DMS53 treated with DMSO at 0.1 percent for 48 hours (cell line): Measurements from ENCODE around the gene RFX1.
"Not testable (repeated sequence)": the region's sequence is repeated elsewhere in the genome, so short reads cannot be mapped to it uniquely, and the experiment has no call there.

Source experiments
- DNase-seq: peaks from one replicate; lab custom pipeline; 2025; ENCODE audit not compliant: unreplicated experiment; lab: John Stamatoyannopoulos, UW

RFX1 gene

GRCh38 chr19:13979686-13980085, 26.4 kb downstream of the RFX1 start:
- DNase-seq: no peak

DNA sequence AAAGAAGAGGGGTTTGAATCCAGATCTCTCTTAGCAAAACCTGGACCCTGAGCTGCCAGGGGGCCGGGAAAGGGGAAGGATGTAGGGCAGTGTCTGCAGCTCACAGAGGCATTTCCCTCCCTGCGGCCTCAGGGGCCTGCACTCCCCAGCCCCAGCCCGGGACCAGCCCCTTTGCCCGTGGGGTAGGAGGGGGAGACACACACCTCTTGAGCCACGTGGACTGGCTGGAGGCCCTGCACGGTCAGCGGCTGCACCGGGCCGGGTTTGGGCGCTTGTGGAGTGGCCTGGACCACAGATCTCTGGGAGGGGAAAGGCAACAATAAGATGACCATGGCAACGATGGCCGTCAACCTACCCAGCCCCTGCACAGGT, 26.9 kb downstream of the RFX1 start:
- DNase-seq: no peak

DNA sequence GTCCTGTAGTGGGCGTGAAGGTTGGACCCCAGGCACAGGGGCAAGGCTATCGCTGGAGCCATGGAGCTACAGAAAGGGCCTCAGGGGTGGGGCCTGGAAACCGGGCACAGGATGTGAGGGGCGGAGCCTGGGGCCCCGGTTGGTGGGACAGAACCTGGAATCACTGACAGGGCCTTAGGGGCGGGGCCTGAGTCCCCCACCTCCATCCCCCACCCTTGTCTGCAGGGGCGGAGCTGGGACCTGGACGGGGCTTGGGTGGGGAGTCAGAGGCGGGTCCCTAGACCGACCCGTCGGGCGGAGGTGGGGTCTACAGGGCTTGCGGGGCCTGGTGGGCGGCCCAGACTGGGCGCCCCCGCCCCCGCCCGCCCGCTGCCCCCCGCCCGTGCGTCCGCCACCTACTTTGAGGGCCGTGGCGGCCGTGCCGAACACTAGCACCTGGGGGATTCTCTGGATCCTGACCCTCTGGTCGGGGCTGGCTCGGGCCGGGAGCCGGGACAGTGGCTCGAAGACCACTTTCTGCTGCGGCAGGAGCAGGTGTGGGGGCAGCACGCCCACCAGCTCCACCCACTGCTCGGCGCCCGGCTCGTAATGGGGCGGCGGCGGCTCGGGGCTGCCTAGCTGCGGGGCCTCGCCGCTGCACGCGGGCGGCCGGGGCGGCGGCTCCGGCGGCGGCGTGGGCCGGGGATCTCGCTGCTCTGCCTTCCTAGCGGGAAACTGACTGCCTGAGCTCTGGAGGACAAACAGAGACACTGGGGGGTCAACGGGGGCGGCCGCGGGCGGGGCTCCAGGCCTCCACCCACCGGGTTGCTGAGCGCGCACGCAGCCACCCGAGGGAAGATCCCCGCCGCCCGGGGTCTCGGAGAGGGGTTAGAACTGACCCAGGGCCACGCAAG, 27.5 kb downstream of the RFX1 start:
- DNase-seq: no peak

DNA sequence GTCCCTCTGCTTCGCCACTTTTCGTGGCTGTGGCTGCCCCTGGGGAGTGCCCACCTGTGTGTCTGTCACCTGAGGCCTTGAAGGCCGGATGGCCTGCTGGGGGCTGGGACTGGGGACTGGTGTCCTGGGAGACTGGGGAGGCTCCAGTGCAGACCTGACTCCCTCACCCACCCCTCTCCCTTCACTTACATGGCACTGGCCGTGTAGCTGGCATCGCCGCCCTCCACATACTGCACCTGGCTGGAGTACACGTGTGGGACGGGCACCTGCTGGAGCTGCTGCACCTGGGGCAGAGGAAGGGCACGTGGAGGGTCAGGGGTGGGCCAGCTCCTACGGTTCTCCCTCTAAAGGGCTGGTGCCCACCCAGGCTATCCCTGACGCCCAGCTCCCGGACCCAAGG, 28.3 kb downstream of the RFX1 start:
- no peak for DNase-seq

DNA sequence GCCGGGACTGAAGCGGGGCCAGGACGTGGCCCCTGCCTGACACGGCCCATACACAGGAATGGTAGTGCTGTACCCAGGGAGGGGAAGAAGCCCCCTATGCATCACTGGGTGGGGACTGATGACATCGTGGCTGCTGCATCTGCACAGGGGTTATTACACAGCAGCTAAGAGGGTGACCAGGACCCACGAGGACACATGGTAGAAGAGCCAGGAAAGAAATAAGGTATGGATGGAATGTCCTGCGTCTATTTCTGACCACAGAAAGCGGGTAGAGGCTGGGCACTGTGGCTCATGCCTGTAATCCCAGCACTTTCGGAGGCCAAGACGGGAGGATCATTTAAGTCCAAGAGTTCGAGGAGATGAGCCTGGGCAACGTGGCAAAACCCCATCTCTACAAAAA, 29.7 kb downstream of the RFX1 start:
- no peak for DNase-seq

DNA sequence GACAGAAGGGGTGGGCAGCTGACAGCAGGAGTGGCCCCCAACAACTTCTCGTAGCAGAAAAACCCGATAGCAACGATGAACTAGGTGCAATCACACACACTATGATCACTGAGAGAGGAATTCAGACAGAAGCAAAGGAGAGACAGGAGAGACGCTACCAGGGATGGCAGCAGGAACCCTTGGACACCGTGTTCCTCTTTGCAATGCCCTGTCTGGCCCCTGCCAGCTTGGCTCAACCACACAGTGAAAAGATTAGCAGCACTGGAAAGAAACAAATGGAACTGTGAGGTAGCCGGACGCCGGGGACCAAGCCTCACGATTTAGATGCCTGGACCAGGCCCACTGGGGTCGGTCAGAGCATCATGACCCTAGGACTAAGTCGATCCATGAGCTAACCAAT, 30.2 kb downstream of the RFX1 start:
- no peak for DNase-seq

DNA sequence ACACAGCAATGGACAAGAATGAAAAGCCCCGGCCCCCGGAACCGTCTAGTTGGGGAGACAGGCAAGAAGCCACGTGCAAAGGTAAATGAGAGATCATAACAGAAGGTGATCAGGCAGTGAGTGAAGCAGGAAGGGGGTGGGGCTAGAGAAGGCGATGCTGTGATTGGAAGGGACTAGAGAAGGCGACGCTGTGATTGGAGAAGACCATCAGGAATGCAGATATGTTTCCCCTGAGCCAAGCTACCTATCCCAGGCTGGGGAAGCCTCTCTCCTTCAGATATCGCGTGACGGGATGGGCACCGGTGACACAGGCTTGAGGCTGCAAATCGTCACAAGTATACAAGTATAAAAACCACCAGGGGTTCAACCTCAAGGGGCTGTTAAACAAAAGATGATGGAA, 32.0 kb downstream of the RFX1 start:
- DNase-seq: peak; percentile 92

DNA sequence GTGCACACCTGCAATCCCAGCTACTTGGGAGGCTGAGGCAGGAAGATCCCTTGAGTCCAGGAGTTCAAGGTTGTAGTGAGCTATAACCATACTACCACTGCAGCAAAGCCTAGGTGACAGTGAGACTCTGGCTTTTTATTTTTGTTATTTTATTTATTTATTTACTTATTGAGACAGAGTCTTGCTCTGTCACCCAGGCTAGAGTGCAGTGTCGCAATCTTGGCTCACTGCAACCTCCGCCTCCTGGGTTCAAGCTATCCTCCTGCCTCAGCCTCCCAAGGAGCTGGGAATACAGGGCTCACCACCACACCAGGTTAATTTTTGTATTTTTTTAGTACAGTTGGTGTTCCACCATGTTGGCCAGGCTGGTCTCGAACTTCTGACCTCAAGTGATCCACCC, 32.6 kb downstream of the RFX1 start:
- DNase-seq: not testable (repeated sequence)

- DNase-seq: no peak
Measured at GRCh38 chr19:13972368-13973155, 33.6 kb downstream of the RFX1 start.

DNA sequence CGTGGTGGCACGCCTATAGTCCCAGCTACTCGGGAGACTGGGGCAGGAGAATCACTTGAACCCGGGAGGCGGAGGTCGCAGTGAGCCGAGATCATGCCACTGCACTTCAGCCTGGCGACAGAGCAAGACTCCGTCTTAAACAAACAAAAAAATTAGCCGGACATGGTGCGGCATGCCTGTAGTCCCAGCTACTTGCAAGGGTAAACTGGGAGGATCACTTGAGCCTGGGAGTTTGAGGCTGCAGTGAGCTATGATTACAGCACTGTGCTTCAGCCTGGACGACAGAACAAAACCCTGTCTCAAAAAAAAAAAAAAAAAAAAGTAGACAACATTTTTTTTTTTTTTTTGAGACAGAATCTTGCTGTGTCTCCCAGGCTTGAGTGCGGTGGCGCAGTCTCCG, 34.3 kb downstream of the RFX1 start:
- DNase-seq: not testable (repeated sequence)

GRCh38 chr19:13969897-13970296, 36.2 kb downstream of the RFX1 start:
- DNase-seq: no peak

DNA sequence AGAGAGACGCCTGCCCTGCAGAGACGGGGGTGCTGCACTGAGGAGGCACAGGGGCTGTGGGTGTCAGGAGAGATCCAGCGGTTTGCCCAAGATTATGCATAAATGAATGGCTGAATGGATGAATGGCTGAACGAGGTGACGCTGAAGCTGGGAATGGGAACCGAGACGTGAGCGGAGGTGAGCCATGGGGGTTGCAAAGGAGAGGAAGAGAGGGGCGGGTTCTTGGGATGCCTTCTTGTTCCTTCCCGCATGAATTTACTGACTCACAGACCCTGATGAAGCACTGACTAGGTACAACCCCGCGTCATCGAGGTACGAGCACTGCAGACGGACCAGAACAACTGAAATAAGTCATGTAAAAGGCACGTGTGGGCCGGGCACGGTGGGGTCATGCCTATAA, 37.1 kb downstream of the RFX1 start:
- DNase-seq: no peak

GRCh38 chr19:13968383-13968935, 37.7 kb downstream of the RFX1 start:
- no peak for DNase-seq

- not testable (repeated sequence) for DNase-seq
Measured at GRCh38 chr19:13967206-13967605, 38.9 kb downstream of the RFX1 start.

DNA sequence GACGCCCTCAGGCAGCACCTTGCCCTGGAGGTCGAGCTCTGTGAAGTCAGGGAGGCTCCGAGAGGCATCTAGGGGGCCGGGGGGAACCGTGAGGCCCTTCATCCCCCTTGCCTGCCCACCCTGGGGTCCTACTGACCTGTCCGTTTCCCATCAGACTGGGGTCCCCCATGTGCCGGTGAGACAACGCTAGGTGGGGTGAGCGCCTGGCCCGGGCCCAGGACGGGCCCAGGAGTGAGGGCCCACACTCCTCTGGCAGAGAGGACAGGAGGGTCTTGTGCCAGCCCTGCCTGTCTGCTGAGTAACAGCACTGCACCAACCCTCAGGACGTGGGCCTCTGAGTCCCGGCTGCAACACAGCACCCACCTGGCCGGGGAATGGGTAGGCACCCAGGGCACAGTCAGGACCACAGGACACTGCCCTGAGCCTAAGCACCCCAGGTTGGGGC, 39.4 kb downstream of the RFX1 start:
- DNase-seq: no peak

DNA sequence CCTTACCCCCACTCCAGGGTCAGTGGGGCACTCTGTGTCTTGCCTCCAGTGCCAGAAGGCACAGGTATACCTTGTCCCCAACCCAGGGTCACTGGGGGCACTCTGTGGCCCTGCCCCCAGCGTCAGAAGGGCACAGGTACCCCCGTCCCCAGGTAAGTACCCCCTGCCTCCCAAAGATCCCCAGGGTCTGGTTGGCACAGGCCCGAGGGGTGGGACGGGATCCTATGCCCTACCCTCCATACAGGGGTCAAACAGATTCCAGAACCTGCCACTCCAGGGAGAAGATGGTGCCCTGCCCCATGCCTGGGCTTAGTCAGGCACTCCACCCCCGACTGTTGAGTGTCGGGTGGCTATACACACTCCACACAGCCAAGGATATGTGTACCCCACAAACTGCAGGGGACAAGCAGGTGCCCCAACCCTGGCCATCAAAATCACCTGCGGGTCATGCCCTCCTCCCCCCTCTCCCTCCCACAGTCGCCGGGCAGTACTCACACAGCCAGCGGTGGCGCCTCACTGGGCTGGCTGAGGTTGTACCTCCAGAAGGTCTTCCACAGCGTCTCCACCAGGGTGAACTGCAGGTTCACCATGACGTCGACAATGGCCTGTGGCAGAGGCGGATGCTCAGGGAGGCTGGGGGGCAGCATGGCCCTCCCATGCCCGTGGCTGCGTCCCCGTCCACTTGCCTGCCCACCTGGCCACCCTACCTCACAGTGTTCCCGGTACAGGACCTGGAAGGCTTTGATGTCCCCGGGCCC, 40.0 kb downstream of the RFX1 start:
- DNase-seq: no peak

- DNase-seq: no peak
Measured at GRCh38 chr19:13965377-13965896, 40.7 kb downstream of the RFX1 start.

GRCh38 chr19:13964776-13965175, 41.3 kb downstream of the RFX1 start:
- no peak for DNase-seq

DNA sequence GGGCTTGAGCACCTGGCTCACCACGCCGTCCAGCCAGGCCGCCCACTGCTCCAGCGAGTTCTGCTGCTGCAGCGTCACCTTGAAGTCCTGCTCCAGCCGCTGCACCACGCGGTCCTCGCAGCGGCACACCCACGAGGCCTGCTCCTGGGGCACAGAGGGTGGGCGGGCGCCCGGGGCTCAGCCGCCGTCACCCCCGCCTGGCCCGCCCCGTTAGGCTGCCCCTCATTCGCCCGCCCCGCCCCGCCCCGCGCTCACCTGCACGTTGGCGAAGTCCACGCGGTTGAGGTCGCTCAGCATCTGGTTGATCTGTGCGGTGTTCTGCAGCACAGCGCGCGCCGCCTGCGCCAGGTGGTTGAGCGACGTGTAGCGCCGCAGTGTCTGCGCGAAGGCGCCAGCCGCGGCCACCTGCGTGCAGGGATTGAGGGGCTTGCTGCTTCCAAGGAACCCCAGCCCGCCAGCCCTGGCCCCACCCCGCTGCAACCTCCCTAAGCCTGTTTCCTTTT, 42.5 kb downstream of the RFX1 start:
- no peak for DNase-seq

DNA sequence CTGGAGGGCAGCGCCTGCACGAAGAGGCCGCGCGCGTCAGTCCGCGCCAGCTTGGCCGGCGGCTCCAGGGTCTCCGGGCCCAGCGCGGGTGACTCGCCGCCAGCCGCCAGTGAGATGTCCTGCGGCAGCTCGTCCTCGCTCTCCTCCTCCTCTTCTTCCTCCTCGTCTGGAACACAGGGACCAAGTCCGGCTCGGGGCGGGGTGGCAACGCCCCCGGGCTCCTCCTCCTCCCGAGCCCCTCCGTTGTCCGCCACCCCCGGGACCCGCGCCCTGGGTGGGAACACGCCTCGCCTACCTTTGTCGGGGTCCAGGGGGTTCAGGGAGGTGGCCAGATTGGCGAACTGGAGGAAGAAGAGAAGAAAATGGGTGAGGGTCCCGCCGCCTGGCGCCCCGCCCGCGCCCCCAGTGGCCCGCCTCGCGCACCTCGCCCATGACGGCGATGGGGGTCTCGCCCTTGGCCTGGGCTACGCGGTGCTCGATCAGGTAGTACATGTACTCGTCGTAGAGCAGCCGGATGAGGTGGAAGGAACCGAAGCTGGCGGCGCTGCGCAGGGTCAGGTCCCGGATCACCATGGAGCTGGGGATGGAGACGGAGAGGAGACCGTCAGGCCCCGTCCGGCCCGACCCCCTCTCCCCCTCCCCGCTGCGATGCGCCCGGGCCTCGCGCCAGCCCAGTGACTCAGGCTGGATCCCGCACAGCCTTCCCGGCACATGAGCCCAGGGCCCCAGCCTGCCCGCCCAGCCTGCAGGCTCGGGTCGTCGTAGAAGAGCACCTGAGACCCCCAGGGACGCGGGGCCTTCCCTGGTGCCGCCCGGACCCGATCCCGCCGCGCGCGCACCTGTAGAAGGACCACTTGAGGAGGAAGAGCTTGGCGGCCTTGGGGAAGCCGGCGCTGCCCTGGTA, 43.2 kb downstream of the RFX1 start:
- DNase-seq: no peak
